GM10266 (cell line): ENCODE measurements around the gene PDGFC.

Experiments used
- DNase-seq: peaks from one replicate; pipeline ENCODE4 v3.0.0; 2012; ENCODE audit errors: extremely low spot score
- TF ChIP-seq, protein P1 (sequence below): IDR thresholded peaks from 2 replicates; pipeline ENCODE4 v1.5.1; 2012; ENCODE audit warnings: mild to moderate bottlenecking, low read depth; ENCODE audit not compliant: control insufficient read depth, insufficient read depth; ENCODE audit errors: missing control alignments

PDGFC gene

DNA sequence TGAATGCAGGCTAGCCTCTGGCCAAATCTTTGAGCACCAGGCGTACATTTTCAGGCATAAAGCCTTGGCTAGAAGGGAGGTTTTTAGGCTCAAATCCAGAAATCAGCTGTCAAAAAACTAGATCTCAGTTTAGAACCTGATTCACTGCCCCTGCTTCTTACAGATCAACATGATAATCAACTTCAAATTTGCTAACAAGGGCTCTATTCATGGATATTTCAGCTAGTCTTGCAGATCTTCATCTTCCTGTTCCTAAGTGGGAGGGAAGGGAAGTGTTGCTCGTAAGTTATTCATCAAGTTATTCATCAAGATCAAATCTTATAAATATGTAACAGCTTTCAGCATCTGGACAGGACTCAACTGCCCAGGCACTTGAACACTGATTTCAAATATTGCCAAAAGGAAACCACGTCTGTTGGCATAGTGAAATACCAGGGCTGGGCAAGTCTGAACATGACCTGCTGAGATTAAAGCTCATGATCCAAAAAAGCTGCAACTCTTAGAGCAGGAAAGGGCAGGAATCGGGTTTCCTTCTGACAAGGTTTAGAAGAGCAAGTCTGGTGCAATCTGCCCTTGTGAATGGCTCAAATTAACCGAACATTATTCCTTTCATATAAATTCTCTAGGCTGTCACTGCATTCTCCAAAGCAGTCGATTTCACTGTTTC lies 200.3 kb downstream of the PDGFC start:
- no peak for DNase-seq
- TF ChIP-seq, protein P1, sequence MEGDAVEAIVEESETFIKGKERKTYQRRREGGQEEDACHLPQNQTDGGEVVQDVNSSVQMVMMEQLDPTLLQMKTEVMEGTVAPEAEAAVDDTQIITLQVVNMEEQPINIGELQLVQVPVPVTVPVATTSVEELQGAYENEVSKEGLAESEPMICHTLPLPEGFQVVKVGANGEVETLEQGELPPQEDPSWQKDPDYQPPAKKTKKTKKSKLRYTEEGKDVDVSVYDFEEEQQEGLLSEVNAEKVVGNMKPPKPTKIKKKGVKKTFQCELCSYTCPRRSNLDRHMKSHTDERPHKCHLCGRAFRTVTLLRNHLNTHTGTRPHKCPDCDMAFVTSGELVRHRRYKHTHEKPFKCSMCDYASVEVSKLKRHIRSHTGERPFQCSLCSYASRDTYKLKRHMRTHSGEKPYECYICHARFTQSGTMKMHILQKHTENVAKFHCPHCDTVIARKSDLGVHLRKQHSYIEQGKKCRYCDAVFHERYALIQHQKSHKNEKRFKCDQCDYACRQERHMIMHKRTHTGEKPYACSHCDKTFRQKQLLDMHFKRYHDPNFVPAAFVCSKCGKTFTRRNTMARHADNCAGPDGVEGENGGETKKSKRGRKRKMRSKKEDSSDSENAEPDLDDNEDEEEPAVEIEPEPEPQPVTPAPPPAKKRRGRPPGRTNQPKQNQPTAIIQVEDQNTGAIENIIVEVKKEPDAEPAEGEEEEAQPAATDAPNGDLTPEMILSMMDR = no peak

DNA sequence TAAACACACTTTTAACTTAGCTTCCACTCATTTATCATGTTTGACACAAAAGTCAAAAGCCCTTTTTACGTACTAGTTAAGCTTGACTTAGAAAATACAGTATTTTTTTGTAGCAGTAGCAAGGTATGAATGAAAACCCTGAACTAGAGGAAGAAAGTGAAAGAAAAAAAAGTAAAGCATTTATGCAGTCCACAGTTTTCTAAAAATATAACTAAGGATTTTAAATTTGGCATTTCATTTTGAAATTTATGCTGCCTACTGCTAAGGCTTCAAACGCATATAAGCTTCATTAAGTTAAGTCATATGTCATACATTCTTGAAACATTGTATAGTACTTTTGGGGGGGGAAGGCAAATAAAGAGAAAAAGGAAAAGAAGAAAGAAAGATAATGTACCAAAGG lies 201.5 kb downstream of the PDGFC start:
- DNase-seq = no peak
- TF ChIP-seq, protein P1 = no peak

DNA sequence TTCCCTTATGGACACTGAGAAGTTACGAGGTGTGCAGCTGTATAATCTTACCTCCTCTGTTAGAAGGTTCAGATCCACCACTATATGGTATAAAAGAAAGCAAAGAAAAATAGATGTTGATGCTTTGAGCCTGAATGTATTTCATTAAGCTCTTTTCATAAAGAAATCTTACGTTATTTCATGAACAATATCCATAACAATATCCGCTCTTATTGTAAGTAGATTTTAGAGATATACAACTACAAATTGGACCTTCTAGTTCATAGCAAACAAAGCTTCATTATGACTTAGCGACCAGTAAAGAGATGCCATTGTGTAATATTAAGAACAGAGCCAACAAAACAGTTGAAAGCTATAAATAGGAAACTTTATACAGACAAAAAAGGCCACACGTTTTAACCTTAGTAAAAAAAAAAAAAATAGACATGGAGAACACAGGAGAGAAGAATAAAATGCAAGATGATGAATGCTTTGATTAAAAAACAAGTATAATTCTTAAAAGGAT lies 203.6 kb downstream of the PDGFC start:
- DNase-seq = no peak
- TF ChIP-seq, protein P1 = no peak

DNA sequence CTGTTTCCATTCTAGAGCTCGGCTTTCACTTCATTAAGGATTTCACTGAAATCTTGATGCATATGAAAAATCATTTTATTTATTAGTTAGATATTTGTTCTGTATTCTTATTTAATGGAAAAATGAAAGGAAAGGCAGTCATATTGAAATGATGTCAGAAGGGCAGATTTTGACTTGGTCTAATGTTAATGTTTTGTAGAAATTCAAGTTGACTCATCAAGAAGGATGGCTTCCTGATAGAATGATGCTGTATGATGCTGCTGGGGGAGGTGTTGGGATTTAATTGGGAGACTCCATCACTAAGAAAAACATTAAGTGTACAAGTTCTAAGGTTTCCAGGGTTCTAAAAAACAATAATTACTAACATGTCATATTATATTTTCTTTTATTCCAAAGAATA lies 204.8 kb downstream of the PDGFC start:
- TF ChIP-seq, protein P1 = no peak
- DNase-seq = no peak

DNA sequence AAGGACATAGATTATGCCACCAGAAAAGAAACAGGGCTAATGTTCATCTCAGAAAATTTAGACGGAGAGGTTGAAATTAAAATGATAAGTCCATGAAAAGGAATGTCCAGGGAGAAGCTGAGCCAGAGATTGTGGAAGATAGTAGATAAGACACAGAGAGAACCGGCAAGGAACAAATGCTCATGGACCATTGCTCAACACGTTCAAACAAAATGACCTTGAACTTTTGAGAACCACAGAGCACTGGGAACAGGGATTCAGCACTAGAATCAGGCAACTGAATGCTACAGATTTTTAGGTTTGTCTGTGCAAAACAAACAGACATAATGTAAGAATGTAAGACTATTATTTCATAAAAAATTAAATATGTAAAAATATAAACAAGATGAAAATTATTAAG lies 206.3 kb downstream of the PDGFC start:
- TF ChIP-seq, protein P1 = no peak
- no peak for DNase-seq

DNA sequence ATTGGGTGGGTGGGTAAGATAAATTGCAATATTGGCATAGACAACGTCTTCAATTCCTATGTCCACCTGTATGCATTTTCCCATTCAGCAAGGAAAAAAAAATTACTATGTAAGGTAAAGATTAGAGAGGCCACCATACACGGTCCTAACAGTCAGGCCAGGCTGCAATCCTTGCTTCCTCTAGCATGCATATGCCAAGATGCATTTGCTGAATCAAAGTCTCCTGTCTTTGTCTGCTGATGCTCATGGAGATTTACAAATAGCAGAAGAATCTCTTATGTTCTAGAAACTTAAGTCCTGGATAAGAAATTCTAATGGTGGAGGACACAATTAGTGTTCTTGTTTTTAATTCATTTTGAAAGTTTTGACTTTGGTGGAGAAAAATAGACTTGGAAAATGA lies 206.8 kb downstream of the PDGFC start:
- no peak for DNase-seq
- TF ChIP-seq, protein P1 = no peak

DNA sequence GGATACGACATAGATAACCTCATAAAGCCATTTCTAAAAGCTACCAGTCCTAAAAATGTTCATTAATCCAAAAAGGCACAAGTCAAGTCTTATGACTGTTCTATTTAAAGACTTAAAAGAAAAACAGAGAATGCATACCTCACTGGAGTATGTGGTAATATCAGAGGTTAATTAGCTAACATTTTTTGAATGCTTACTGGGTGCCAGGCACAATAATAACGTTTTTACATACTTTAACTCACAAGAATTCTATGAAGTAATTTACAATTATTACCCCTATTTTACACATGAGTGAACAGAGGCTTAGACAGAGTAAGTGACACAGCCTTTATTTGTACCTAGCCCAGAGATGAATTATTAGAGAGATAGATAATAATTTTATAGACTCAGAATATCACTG lies 207.5 kb downstream of the PDGFC start:
- TF ChIP-seq, protein P1 = no peak
- no peak for DNase-seq
